ENCODE data around the gene MED25. TPM values are rescaled to one million over a fixed set of nuclear protein-coding genes. Genes with fewer than 3 reads are reported as not detected.
A peak's percentile ranks its signal among the peaks of the same experiment; 100 is the strongest.

Gene MED25
- total and polyA plus RNA-seq, 9 of the 15 experiments (the other 6 are each of a cell fraction or from before 2014, with no cell fraction given) = 4.1 to 93.9 (median 19.3) TPM

DNA sequence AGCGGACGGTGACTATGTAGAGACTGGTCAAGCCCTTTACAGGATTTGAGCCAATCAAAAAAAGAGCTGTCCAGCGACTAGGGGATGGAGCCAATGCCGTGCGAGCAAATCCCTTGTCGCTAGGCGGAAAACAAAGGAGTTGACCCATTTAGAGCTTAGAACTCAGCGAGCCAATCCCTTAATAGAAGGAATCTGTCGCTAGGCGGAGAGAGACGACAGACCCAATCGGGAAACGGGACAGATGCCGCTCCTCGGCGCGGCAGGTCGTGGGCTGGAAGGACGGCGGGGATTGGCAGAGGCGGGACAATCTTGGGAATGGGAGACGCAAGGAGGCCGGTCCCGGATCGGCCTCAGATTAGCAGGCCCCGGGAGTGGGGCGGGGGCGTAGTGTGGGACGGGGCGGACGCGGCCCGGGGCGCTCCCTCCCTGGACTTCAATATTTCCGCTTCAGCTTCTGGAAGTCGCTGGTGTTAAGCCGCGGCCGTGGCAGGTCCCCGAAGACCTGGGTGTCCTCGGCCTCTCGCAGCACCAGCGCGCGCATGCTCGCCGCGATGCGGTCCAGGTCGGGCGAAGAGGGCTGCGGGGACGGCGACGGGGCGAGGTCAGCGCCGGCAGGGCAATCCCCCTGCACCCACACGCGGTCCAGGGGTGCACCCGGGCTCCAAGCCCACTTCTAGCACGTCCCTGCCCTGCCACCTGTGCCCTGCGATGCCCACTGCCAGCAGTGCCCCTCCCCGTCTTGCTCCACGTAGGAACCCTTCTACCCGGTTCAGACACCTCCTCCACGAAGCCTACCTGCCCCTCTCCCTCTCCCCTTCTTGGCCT lies 51.6 kb downstream of the MED25 start (continued):
- TF ChIP-seq, protein P1, sequence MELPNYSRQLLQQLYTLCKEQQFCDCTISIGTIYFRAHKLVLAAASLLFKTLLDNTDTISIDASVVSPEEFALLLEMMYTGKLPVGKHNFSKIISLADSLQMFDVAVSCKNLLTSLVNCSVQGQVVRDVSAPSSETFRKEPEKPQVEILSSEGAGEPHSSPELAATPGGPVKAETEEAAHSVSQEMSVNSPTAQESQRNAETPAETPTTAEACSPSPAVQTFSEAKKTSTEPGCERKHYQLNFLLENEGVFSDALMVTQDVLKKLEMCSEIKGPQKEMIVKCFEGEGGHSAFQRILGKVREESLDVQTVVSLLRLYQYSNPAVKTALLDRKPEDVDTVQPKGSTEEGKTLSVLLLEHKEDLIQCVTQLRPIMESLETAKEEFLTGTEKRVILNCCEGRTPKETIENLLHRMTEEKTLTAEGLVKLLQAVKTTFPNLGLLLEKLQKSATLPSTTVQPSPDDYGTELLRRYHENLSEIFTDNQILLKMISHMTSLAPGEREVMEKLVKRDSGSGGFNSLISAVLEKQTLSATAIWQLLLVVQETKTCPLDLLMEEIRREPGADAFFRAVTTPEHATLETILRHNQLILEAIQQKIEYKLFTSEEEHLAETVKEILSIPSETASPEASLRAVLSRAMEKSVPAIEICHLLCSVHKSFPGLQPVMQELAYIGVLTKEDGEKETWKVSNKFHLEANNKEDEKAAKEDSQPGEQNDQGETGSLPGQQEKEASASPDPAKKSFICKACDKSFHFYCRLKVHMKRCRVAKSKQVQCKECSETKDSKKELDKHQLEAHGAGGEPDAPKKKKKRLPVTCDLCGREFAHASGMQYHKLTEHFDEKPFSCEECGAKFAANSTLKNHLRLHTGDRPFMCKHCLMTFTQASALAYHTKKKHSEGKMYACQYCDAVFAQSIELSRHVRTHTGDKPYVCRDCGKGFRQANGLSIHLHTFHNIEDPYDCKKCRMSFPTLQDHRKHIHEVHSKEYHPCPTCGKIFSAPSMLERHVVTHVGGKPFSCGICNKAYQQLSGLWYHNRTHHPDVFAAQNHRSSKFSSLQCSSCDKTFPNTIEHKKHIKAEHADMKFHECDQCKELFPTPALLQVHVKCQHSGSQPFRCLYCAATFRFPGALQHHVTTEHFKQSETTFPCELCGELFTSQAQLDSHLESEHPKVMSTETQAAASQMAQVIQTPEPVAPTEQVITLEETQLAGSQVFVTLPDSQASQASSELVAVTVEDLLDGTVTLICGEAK (IDR thresholded peaks at IDR 0.05) = no peak
- TF ChIP-seq, protein P1 (CRISPR knock-in tag; IDR thresholded peaks at IDR 0.05) = no peak
- TF ChIP-seq CBFA2T3 (IDR thresholded peaks at IDR 0.05) (no peak), HNRNPL (IDR thresholded peaks at IDR 0.05; ENCODE audit: low read depth, low read length) (peak; percentile 93), NFE2 (IDR thresholded peaks at IDR 0.05; ENCODE audit: low read depth) (0 out of 2 replicates have a peak, but pooled peaks have one; percentile 2), ZNF165 (CRISPR knock-in tag; IDR thresholded peaks at IDR 0.05; ENCODE audit: borderline replicate concordance) (no peak), PURB (CRISPR knock-in tag; IDR thresholded peaks at IDR 0.05; ENCODE audit: low read depth) (no peak), BMI1 (IDR thresholded peaks at IDR 0.05; ENCODE audit: low read length) (no peak)
- TF ChIP-seq, protein P2, sequence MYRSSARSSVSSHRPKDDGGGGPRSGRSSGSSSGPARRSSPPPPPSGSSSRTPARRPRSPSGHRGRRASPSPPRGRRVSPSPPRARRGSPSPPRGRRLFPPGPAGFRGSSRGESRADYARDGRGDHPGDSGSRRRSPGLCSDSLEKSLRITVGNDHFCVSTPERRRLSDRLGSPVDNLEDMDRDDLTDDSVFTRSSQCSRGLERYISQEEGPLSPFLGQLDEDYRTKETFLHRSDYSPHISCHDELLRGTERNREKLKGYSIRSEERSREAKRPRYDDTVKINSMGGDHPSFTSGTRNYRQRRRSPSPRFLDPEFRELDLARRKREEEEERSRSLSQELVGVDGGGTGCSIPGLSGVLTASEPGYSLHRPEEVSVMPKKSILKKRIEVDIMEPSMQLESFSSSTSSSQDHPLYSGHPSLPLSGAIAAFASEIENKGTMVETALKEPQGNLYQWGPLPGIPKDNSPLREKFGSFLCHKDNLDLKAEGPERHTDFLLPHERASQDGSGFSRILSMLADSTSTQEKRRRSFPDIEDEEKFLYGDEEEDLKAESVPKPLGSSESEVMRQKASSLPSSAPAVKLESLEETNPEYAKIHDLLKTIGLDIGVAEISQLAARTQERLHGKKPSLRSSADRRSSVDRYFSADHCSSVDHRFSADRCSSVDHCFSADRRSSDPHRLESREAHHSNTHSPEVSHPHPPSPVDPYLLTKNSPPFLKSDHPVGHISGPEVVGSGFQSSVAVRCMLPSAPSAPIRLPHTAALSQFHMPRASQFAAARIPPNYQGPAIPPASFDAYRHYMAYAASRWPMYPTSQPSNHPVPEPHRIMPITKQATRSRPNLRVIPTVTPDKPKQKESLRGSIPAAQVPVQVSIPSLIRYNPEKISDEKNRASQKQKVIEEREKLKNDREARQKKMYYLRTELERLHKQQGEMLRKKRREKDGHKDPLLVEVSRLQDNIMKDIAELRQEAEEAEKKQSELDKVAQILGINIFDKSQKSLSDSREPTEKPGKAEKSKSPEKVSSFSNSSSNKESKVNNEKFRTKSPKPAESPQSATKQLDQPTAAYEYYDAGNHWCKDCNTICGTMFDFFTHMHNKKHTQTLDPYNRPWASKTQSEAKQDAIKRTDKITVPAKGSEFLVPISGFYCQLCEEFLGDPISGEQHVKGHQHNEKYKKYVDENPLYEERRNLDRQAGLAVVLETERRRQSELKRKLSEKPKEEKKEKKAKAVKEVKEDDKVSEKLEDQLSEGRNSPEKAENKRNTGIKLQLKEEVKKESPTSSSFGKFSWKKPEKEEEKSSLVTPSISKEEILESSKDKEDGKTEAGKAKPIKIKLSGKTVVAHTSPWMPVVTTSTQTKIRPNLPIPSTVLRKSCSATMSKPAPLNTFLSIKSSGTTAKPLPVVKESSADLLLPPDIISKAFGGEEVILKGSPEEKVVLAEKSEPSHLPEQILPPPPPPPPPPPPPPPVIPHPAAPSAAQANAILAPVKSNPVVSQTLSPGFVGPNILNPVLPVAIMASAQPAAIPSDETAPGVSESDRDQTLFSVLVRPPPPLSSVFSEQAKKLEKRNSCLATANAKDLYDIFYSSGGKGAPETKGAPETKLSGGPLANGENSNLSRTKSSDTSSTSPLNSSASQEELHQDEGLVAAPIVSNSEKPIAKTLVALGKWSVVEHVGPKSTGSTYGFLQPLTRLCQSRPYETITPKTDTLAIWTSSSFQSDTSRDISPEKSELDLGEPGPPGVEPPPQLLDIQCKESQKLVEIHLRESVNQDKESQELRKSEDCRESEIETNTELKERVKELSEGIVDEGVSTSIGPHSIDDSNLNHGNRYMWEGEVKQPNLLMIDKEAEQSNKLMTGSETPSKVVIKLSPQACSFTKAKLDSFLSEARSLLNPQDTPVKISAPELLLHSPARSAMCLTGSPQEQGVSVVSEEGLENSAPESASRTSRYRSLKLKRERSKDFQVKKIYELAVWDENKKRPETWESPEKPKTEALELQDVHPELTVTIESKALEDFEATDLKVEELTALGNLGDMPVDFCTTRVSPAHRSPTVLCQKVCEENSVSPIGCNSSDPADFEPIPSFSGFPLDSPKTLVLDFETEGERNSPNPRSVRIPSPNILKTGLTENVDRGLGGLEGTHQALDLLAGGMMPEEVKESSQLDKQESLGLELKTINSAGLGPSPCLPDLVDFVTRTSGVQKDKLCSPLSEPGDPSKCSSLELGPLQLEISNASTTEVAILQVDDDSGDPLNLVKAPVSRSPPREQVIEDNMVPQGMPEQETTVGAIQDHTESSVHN (IDR thresholded peaks at IDR 0.05; ENCODE audit: borderline replicate concordance in 1 of 2, low read depth in 1 of 2) = no peak

Data from K562 (cell line).